Measurements from ENCODE around the gene WDR26. TPM values are rescaled to one million over a fixed set of nuclear protein-coding genes. Genes with fewer than 3 reads are reported as not detected.
A peak's percentile ranks its signal among the peaks of the same experiment; 100 is the strongest.

WDR26 gene
- total RNA-seq, 1 donor from 2014 or later: 62.4 TPM

DNA sequence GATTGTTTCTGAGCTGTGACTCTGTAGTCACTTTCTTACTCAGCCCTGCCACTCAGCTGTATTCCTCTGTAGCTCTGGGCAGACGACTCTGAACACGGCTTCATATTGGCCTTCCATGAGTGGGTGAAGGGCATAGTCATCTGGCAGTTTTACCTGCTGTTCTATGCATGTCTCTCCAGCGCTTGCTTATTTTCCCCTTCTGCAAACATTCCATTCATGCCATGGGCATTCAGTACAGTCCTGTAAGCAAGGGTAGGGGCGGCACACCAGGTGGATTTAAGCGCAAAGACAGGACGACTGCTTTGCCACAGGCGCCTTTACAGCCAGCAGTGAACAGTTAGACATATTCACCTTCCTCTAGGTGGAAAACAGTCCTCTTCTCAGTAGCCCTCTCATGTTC, 4.4 kb upstream of the WDR26 start:
- H3K4me3 Mint-ChIP-seq: no peak overlapping the region
- no peaks in the 10 kb centered on the region for H3K36me3 Mint-ChIP-seq
- H3K27ac Mint-ChIP-seq: no peak overlapping the region
- Histone ChIP-seq H3K79me2 (ENCODE audit: low read depth) (peaks cover 23% of the 10 kb centered on the region), H3K9ac (no peak overlapping the region), H3K9me3 (ENCODE audit: low read depth) (no peaks in the 10 kb centered on the region), H3F3A (ENCODE audit: low read depth) (no peaks in the 10 kb centered on the region), H3K4me1 (peaks cover 5% of the 10 kb centered on the region), H3K36me3 (no peaks in the 10 kb centered on the region), H3K4me2 (no peak overlapping the region), H3K4me3 (no peak overlapping the region), H4K20me1 (ENCODE audit: low read depth) (peaks cover 2% of the 10 kb centered on the region), H3K27ac (no peak overlapping the region), H3K27me3 (no peaks in the 10 kb centered on the region), H2AFZ (replicated peaks) (no peak overlapping the region)
- TF ChIP-seq EZH2phosphoT487 (IDR thresholded peaks at IDR 0.05) (no peak), EZH2 (IDR thresholded peaks at IDR 0.05) (no peak)
- TF ChIP-seq, protein P1, sequence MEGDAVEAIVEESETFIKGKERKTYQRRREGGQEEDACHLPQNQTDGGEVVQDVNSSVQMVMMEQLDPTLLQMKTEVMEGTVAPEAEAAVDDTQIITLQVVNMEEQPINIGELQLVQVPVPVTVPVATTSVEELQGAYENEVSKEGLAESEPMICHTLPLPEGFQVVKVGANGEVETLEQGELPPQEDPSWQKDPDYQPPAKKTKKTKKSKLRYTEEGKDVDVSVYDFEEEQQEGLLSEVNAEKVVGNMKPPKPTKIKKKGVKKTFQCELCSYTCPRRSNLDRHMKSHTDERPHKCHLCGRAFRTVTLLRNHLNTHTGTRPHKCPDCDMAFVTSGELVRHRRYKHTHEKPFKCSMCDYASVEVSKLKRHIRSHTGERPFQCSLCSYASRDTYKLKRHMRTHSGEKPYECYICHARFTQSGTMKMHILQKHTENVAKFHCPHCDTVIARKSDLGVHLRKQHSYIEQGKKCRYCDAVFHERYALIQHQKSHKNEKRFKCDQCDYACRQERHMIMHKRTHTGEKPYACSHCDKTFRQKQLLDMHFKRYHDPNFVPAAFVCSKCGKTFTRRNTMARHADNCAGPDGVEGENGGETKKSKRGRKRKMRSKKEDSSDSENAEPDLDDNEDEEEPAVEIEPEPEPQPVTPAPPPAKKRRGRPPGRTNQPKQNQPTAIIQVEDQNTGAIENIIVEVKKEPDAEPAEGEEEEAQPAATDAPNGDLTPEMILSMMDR (IDR thresholded peaks at IDR 0.05): no peak
- DNase-seq (ENCODE audit: low spot score): no peak
- H3K4me1 Mint-ChIP-seq: peaks cover 8% of the 10 kb centered on the region
- H3K27me3 Mint-ChIP-seq (ENCODE audit: insufficient read depth, low read depth): peaks cover 2% of the 10 kb centered on the region
- no peaks in the 10 kb centered on the region for H3K9me3 Mint-ChIP-seq

DNA sequence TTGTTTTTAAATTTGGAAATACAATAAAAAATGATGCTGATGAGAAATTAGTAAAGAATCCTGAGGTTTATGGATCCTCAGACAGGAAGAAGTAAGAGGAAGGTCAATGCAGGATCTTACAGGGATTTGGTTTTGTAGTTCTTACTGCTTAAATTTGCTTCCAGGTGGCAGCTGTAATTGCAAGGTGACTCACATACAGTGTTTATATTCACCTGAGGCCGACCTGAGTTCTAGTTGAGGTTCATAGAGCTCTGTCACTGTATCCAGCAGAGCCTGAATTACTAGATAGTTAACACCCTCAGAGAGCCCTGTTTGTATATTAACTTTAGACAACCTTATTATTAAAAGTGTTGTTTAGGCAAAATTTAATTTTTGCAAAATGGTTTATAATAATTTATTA, 1.4 kb upstream of the WDR26 start:
- peaks cover 28% of the 10 kb centered on the region for H3K4me1 Mint-ChIP-seq

DNA sequence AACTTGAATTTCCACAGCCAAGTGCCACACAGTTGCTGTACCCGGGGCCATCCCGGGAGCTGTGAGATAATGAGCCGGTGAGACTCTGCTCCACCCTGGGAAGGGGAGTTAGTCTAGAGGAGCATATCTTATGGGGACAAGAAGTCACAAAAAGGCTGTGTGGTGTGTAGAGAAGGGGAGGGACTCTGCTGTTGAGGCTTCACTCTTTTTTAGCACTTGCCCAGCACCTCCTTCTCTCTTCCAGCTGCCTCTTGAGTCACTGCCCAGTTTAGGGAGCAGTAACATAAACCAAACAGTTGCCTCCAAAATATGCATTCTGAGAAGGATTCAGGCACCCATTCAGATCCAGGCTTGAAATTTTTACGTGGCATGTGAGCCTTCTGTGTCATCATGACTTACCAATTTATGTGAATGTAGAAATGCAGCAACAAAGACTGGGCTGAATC, 744 bp upstream of the WDR26 start:
- H4K20me1 ChIP-seq (ENCODE audit: low read depth): peaks cover 38% of the 10 kb centered on the region
- peak overlapping the region; percentile 91 for H3K4me3 ChIP-seq
- no peaks in the 10 kb centered on the region for H3K27me3 ChIP-seq
- H3K27ac ChIP-seq: no peak overlapping the region
- H3K9me3 Mint-ChIP-seq: no peaks in the 10 kb centered on the region
- H3K4me1 ChIP-seq: peaks cover 31% of the 10 kb centered on the region
- H3K79me2 ChIP-seq (ENCODE audit: low read depth): peaks cover 59% of the 10 kb centered on the region
- peak; percentile 18 for DNase-seq (ENCODE audit: low spot score)
- peaks cover 2% of the 10 kb centered on the region for H3K27me3 Mint-ChIP-seq (ENCODE audit: insufficient read depth, low read depth)
- H3F3A ChIP-seq (ENCODE audit: low read depth): no peaks in the 10 kb centered on the region
- H2AFZ ChIP-seq (replicated peaks): peak overlapping the region; percentile 98
- peak overlapping the region; percentile 33 for H3K9ac ChIP-seq
- H3K27ac Mint-ChIP-seq: no peak overlapping the region
- TF ChIP-seq EZH2phosphoT487 (IDR thresholded peaks at IDR 0.05): no peak
- TF ChIP-seq, protein P1 (IDR thresholded peaks at IDR 0.05): no peak
- TF ChIP-seq EZH2 (IDR thresholded peaks at IDR 0.05): no peak
- H3K4me1 Mint-ChIP-seq: peaks cover 34% of the 10 kb centered on the region
- H3K9me3 ChIP-seq (ENCODE audit: low read depth): no peaks in the 10 kb centered on the region
- peaks cover 10% of the 10 kb centered on the region for H3K36me3 ChIP-seq
- H3K36me3 Mint-ChIP-seq: peaks cover 5% of the 10 kb centered on the region
- H3K4me3 Mint-ChIP-seq: peak overlapping the region; percentile 94
- peak overlapping the region; percentile 99 for H3K4me2 ChIP-seq

More for the DNA sequence above, 1.4 kb upstream of the WDR26 start:
- H4K20me1 ChIP-seq (ENCODE audit: low read depth): peaks cover 32% of the 10 kb centered on the region
- Mint-ChIP-seq H3K4me3 (peak overlapping the region; percentile 94), H3K9me3 (no peaks in the 10 kb centered on the region), H3K27me3 (ENCODE audit: insufficient read depth, low read depth) (peaks cover 2% of the 10 kb centered on the region), H3K36me3 (peaks cover 5% of the 10 kb centered on the region), H3K27ac (no peak overlapping the region)
- H3K36me3 ChIP-seq: peaks cover 5% of the 10 kb centered on the region
- no peaks in the 10 kb centered on the region for H3K9me3 ChIP-seq (ENCODE audit: low read depth)
- no peak overlapping the region for H2AFZ ChIP-seq (replicated peaks)
- H3K27me3 ChIP-seq: no peaks in the 10 kb centered on the region
- peaks cover 25% of the 10 kb centered on the region for H3K4me1 ChIP-seq
- no peak for DNase-seq (ENCODE audit: low spot score)
- H3K79me2 ChIP-seq (ENCODE audit: low read depth): peaks cover 53% of the 10 kb centered on the region
- H3F3A ChIP-seq (ENCODE audit: low read depth): no peaks in the 10 kb centered on the region
- no peak overlapping the region for H3K27ac ChIP-seq
- no peak overlapping the region for H3K9ac ChIP-seq
- TF ChIP-seq EZH2phosphoT487 (IDR thresholded peaks at IDR 0.05) (no peak), EZH2 (IDR thresholded peaks at IDR 0.05) (no peak)
- TF ChIP-seq, protein P1 (IDR thresholded peaks at IDR 0.05): no peak
- peak overlapping the region; percentile 99 for H3K4me2 ChIP-seq
- no peak overlapping the region for H3K4me3 ChIP-seq

Measured in neural progenitor cell (in vitro differentiated cells).